GM19043 (cell line): Measurements from ENCODE around the gene MOCOS.
A peak's percentile ranks its signal among the peaks of the same experiment; 100 is the strongest.
"Not testable (repeated sequence)": the region's sequence is repeated elsewhere in the genome, so short reads cannot be mapped to it uniquely, and the experiment has no call there.

Experiments used
- ATAC-seq: cut with Tn5 transposase; IDR thresholded peaks from one replicate; pipeline ENCODE4 v1.9.1; 2021; ENCODE audit warnings: low read depth; ENCODE audit not compliant: unreplicated experiment

MOCOS gene

GRCh38 chr18:36187193-36187825 is at the start of gene MOCOS:
TSS of gene MOCOS (plus strand) at chr18:36187497. CDS start at chr18:36187540, 43 bp downstream.
- ATAC-seq: peak; percentile 64

- ATAC-seq: no peak
Observed at GRCh38 chr18:36139245-36139644, 48.1 kb upstream of the MOCOS start.

- ATAC-seq: no peak
Observed at GRCh38 chr18:36141576-36141975, 45.7 kb upstream of the MOCOS start.

- ATAC-seq: no peak
Observed at GRCh38 chr18:36142751-36143150, 44.5 kb upstream of the MOCOS start.

- no peak for ATAC-seq
Observed at GRCh38 chr18:36143391-36143790, 43.9 kb upstream of the MOCOS start.

GRCh38 chr18:36149514-36150289 is 37.6 kb upstream of the MOCOS start:
- ATAC-seq: peak; percentile 95

GRCh38 chr18:36152781-36153180 is 34.5 kb upstream of the MOCOS start:
- ATAC-seq: no peak

GRCh38 chr18:36153203-36153602 is 34.1 kb upstream of the MOCOS start:
- ATAC-seq: no peak

- ATAC-seq: no peak
Observed at GRCh38 chr18:36153771-36154170, 33.5 kb upstream of the MOCOS start.

- no peak for ATAC-seq
Observed at GRCh38 chr18:36155851-36156757, 31.2 kb upstream of the MOCOS start.

GRCh38 chr18:36157441-36157840 is 29.9 kb upstream of the MOCOS start:
- ATAC-seq: no peak

- no peak for ATAC-seq
Observed at GRCh38 chr18:36158266-36158867, 28.9 kb upstream of the MOCOS start.

- ATAC-seq: no peak
Observed at GRCh38 chr18:36160959-36161371, 26.3 kb upstream of the MOCOS start.

- ATAC-seq: no peak
Observed at GRCh38 chr18:36162981-36163380, 24.3 kb upstream of the MOCOS start.

- no peak for ATAC-seq
Observed at GRCh38 chr18:36167692-36168218, 19.5 kb upstream of the MOCOS start.

- not testable (repeated sequence) for ATAC-seq
Observed at GRCh38 chr18:36168296-36168695, 19.0 kb upstream of the MOCOS start.

GRCh38 chr18:36169938-36170337 is 17.4 kb upstream of the MOCOS start:
- ATAC-seq: no peak

GRCh38 chr18:36175481-36175880 is 11.8 kb upstream of the MOCOS start:
- ATAC-seq: no peak

- no peak for ATAC-seq
Observed at GRCh38 chr18:36176177-36176584, 11.1 kb upstream of the MOCOS start.

GRCh38 chr18:36176711-36177110 is 10.6 kb upstream of the MOCOS start:
- no peak for ATAC-seq
